GM19463 (cell line): Measurements from ENCODE around the gene LRMDA.
"Not testable (repeated sequence)": the region's sequence is repeated elsewhere in the genome, so short reads cannot be mapped to it uniquely, and the experiment has no call there.

ENCODE experiments used
- ATAC-seq: cut with Tn5 transposase; IDR thresholded peaks from one replicate; pipeline ENCODE4 v1.9.1; 2021; ENCODE audit warnings: mild to moderate bottlenecking, moderate library complexity; ENCODE audit not compliant: unreplicated experiment

The LRMDA gene

DNA sequence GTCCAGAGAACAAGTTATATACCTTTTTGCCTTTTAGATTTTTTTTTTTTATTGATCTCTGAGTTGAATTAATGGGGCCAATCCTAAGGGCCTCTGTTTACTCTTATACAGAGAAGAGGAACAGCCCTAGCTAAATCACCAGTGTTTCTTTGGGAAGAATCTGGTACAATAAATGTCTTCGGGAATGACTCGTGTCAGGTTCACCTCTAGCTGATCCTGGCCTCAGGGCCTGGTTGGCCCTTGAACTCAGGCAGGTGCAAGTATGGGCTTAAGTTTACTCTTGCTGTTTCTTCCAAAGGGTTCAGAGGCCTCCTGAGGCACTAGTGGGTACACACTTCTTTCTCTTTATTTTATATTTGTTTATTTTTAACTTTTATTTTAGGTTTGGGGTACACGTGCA lies 71.0 kb downstream of the LRMDA start:
- no peak for ATAC-seq

DNA sequence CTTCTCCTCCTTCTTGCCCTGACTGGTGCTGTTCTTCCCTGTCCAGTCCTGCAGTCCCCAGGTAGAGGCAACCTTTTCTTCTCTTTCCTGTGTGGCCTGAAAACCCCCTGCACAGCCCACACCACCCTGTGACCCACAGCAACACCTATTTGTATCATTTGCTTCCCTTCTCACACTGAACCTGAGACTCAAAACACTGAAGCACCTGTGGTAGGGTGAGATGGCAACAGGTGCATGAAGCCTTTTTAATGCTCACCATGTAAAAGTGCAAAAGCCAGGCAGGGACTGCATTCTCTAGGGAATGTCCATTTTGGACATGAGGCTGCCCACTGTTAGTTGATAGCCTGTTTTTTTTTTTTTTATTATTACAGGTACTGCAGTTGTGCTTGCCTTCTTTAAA lies 71.4 kb downstream of the LRMDA start:
- no peak for ATAC-seq

- ATAC-seq: no peak
Observed at GRCh38 chr10:75505293-75505692, 73.9 kb downstream of the LRMDA start.

DNA sequence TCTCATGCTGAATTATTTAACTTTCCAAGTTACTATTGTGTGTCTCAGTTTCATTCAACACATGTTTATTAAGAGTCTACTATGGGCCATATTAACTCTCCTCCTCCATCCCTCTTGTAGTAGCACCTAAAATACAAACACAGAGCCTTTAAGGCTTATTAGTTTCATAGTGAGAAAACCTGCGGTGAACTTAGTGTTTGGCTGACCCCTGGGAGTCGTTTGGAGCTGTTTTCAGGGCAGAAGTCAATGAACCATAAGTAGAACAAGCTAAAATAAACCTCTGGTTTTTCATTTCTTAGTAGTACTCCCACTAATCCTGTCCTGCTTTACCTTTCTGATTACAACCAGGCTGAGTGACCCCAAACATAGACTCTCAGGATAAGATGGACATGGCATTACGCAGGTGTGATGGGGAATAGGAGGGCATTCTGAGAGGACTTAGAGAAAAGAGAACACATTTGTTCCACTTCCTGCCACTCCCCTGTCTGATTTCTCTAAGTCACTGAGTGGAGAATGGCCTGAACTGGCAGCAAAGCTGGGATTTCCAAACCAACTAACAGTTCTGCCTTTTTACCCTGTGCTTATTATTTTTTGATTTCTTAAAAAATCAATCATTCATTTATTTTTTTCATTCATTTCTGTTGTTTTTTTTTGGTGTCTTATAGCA lies 74.5 kb downstream of the LRMDA start:
- ATAC-seq: peak; percentile 81

- ATAC-seq: no peak
Observed at GRCh38 chr10:75506930-75507329, 75.5 kb downstream of the LRMDA start.

GRCh38 chr10:75507469-75507868 lies 76.0 kb downstream of the LRMDA start:
- ATAC-seq: no peak

DNA sequence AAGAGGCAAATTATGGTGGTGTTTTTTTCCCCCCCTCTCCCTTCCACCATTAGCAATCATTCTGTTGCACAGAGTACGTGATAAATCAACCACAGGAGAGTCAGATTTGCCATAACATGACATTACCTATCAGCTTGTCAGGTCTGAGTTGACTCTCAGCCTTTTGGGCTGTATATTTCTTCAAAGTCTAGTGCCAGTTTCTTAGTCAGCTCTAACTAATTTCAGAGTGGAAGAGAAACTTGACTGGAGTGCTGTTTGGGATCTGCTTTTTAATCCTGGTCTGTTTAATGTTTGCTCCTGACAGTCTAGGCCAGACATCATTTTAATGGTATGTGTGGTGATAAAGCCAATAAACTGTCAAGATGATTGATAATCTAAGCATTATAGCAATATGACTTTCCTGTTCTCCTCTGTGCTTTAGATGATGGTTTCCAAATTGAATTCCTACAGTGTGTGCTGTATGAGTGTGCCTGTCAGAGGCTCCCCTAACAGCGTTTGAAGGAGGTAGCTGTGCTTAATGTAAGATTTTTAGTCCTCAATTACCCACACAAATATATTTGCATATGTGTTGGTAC lies 76.9 kb downstream of the LRMDA start:
- no peak for ATAC-seq

- no peak for ATAC-seq
Observed at GRCh38 chr10:75508814-75509306, 77.4 kb downstream of the LRMDA start.

- ATAC-seq: no peak
Observed at GRCh38 chr10:75509706-75510105, 78.3 kb downstream of the LRMDA start.

DNA sequence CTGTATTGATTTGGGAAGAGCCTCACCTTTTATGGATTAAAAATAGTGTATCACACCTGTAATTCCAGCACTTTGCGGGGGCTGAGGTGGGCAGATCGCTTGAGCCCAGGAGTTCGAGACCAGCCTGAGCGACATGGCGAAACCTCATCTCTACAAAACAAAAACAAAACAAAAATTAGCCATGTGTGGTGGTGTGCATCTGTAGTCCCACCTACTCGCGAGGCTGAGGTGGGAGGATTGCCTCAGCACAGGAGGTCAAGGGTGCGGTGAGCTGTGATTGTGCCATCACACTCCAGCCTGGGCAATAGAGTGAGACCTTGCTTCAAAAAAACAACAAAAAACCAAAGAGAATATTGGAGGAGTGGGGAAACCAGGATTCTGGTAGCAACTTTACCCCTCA lies 79.6 kb downstream of the LRMDA start:
- no peak for ATAC-seq

GRCh38 chr10:75512203-75512933 lies 80.9 kb downstream of the LRMDA start:
- ATAC-seq: no peak

DNA sequence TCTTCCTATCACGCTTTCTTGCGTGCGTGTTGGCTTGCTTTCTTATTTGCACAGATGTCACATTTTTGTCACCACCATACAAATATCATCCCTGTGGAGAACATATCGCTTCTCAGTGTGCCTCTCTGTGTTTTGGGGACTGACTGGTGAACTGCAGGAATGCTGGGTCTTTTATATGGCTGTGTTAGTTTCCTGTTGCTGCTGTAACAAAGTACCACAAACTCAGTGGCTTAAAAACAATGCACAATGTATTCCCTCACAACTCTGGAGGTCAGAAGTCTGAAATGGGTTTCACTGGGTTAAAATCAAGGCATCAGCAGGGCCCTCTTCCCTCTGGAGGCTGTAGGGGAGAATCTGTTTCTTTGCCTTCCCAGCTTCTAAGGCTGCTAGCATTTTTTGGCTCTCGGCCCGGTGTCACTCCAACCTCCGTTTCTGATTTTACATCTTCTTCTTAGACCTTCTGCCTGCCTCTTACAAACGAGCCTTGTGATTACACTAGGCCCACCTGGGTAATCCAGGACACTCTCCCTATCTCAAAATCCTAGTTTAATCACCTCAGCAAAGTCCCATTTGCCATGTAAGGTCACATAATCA lies 82.0 kb downstream of the LRMDA start:
- no peak for ATAC-seq

DNA sequence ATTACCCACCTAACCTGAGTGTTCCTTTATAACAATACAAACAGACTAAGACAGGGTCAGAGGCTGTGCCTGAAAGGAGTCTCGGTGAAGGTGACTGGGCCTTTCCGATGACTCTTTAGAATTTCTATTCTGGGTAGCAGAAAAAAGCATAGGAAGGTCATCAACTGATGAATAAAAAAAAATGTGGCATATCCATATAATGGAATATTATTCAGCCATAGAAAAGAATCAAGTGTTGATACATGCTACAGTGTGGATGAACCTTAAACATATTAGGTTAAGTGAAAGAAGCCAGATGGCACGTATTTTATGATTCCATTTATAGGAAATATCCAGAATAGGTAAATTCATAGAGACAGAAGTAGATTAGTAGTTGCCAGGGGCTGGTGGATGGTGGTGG lies 83.4 kb downstream of the LRMDA start:
- no peak for ATAC-seq

- ATAC-seq: not testable (repeated sequence)
Observed at GRCh38 chr10:75516154-75516553, 84.7 kb downstream of the LRMDA start.

GRCh38 chr10:75519213-75519612 lies 87.8 kb downstream of the LRMDA start:
- not testable (repeated sequence) for ATAC-seq

DNA sequence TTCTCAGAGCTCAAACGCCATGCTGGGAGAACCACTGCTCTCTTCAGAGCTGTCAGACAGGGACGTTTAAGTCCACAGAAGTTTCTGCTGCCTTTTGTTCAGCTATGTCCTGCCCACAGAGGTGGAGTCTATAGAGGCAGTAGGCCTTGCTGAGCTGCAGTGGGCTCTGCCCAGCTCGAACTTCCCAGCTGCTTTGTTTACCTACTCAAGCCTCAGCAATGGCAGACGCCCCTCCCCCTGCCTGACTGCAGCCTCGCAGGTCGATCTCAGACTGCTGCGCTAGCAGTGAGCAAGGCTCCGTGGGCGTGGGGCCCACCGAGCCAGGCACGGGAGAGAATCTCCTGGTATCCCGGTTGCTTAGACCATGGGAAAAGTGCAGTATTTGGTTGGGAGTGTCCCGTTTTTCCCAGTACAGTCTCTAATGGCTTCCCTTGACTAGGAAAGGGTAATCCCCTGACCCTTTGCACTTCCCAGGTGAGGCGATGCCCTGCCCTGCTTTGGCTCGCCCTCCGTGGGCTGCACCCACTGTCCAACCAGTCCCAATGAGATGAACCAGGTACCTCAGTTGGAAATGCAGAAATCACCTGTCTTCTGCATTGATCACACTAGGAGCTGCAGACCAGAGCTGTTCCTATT lies 89.9 kb downstream of the LRMDA start:
- not testable (repeated sequence) for ATAC-seq

GRCh38 chr10:75525067-75525466 lies 93.6 kb downstream of the LRMDA start:
- ATAC-seq: no peak

DNA sequence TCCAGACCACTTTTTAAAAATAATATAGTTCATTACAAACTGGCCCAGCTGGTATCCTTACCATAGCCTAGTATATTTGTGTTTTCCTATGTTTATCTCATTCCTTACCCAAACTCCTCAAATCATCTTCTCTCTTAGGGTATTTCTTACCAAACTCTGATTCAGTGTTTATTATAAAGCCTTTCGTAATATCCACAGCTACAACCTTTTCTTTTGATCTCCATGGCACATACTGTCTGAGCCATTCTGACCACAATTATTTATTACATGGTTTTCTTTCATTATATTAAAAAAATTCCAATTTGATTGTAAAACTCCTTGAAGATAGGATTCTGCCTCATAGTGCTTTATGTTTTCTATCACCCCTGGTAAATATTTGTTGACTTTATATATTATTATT lies 94.2 kb downstream of the LRMDA start:
- ATAC-seq: no peak

DNA sequence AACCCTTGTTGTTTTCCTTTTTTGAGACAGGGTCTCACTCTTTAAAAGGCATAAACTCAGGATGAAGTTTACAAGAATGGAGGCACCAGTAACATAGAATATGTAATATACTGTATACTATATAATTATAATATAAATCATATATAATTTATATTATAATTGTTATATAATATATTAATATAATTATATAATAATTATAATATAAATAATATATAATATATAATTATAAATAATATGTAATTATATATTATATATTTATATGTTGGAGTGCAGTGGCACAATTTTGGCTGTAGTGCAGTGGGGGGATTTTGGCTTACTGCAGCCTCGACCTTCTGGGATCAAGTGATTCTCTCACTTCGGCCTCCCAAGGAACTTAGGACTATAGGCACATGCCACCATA lies 96.1 kb downstream of the LRMDA start:
- no peak for ATAC-seq

DNA sequence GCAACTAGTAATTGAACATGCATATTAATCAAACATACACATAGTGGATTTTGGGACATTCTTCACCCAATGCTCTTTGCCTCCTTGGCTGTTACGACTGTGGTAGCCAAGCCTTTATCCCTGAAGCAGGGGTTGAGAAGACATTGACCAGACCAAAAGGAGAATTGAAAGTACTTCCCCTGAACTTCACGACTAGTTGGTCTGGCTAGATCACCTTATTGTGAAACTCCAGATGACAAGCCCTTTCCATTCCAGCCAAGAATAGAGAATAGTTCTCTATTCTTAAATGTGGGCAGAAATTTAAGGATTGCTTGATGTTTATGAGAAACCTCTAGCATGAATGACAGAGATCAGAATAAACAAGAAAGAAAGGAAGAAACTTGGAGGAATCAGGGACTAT lies 97.0 kb downstream of the LRMDA start:
- ATAC-seq: peak; percentile 53

DNA sequence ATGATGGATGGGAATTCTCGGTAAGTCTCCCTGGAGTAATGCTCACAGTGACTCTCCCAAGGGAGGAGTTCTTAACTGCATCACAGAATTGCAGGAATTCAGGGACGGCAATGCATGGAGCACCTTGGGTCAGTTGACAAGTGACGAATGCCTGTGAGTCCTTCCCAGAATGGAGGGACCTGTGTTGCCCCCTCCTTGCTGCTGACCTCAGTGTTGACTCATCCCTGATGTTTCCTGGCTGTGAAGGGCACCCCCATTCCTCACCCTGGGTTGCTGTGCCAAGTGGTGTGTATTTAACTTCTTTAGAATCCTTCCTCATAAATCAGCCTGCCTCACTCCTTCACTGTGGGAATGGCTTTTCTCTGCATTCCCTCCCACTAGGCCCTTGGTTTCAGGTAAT lies 98.9 kb downstream of the LRMDA start:
- no peak for ATAC-seq
